Measurements from ENCODE around the gene EFNA2. TPM values are rescaled to one million over a fixed set of nuclear protein-coding genes. Genes with fewer than 3 reads are reported as not detected.

Gene EFNA2
- total RNA-seq, 1 experiment from 2014 or later: 14.3 TPM

DNA sequence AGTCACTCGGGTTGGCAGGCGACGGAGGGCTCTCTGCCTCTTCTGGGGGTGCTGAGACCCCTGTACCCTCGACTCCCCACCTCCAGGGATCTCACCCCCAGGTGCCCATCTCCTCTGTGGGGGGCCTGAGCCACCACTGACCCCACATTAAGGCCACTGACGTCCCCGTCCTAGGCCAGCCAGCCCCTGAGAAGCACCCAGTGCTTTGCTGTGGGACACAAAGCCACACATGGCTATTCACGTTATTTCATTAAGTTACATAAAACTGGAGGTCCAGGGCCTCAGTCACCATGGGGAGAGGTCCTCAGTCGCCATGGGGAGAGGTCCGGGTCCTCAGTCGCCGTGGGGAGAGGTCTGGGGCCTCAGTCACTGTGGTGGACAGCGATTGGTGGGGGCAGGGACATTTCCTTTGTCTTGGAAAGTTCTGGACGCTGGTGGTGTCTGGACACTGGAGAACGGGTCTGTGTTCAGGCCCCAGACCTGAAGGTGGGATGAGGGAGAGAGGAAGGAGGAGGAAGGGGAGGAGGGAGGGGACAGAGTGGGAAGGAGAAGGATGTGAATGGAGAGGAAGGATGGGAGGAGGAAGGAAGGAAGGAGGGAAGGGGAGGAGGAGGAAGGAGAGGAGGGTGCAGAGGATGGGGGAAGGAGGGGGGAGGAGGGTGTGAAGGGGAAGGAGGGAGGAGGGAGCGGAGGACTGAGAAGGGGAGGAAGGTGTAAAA lies 3.9 kb upstream of the EFNA2 start:
- no peak overlapping the region for H2AFZ ChIP-seq (ENCODE audit: low read length)
- DNase-seq: no peak
- Mint-ChIP-seq H3K27ac (no peak overlapping the region), H3K27me3 (ENCODE audit: low read depth) (peaks cover 15% of the 10 kb centered on the region), H3K36me3 (ENCODE audit: insufficient read depth in 1 of 3, low read depth in 3 of 3) (peaks cover 0 to 31% (median 13%) of the 10 kb centered on the region in 3 experiments; a peak in 5 of 7 replicates), H3K4me1 (peaks cover 12 to 23% of the 10 kb centered on the region in 2 experiments), H3K4me3 (no peak overlapping the region), H3K9me3 (no peaks in the 10 kb centered on the region)
- no peaks in the 10 kb centered on the region for H3K79me1 ChIP-seq (ENCODE audit: insufficient read depth, low read depth, low read length, poor library complexity, severe bottlenecking)
- H2AK5ac ChIP-seq (ENCODE audit: insufficient read length, low read length): no peak overlapping the region
- no peaks in the 10 kb centered on the region for H3K9me3 ChIP-seq (ENCODE audit: control insufficient read depth, low read depth, low read length)
- no peak overlapping the region for H2BK5ac ChIP-seq (ENCODE audit: insufficient read length, low read length)
- no peaks in the 10 kb centered on the region for H4K20me1 ChIP-seq (ENCODE audit: control insufficient read depth, insufficient read depth, insufficient read length)
- H3K79me2 ChIP-seq (ENCODE audit: insufficient read depth, low read length): no peaks in the 10 kb centered on the region
- no peak overlapping the region for H2BK15ac ChIP-seq (ENCODE audit: low read depth, low read length)
- no peak overlapping the region for H3K56ac ChIP-seq (ENCODE audit: insufficient read length, low read depth, low read length)
- no peaks in the 10 kb centered on the region for H3K27me3 ChIP-seq (ENCODE audit: insufficient read depth, low read length)
- no peak overlapping the region for H3K4ac ChIP-seq (ENCODE audit: low read depth, low read length)
- no peak overlapping the region for H2BK120ac ChIP-seq (ENCODE audit: low read depth, low read length, poor library complexity, severe bottlenecking)
- H3K4me2 ChIP-seq (ENCODE audit: insufficient read depth, insufficient read length, low read length): no peak overlapping the region
- H3K23ac ChIP-seq (ENCODE audit: insufficient read length, low read depth, low read length): no peak overlapping the region
- no peak overlapping the region for H4K5ac ChIP-seq (ENCODE audit: insufficient read length, low read depth, low read length)
- peaks cover 4% of the 10 kb centered on the region for H3K23me2 ChIP-seq (ENCODE audit: insufficient read length, low read depth, low read length, poor library complexity, severe bottlenecking)
- H3K27ac ChIP-seq (ENCODE audit: insufficient read length, low read depth, low read length): no peak overlapping the region
- H4K91ac ChIP-seq (ENCODE audit: insufficient read length, low read depth, low read length): no peak overlapping the region
- no peak overlapping the region for H3K14ac ChIP-seq (ENCODE audit: insufficient read depth, low read length)
- TF ChIP-seq, protein P1, sequence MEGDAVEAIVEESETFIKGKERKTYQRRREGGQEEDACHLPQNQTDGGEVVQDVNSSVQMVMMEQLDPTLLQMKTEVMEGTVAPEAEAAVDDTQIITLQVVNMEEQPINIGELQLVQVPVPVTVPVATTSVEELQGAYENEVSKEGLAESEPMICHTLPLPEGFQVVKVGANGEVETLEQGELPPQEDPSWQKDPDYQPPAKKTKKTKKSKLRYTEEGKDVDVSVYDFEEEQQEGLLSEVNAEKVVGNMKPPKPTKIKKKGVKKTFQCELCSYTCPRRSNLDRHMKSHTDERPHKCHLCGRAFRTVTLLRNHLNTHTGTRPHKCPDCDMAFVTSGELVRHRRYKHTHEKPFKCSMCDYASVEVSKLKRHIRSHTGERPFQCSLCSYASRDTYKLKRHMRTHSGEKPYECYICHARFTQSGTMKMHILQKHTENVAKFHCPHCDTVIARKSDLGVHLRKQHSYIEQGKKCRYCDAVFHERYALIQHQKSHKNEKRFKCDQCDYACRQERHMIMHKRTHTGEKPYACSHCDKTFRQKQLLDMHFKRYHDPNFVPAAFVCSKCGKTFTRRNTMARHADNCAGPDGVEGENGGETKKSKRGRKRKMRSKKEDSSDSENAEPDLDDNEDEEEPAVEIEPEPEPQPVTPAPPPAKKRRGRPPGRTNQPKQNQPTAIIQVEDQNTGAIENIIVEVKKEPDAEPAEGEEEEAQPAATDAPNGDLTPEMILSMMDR (conservative IDR thresholded peaks at IDR 0.05): no peak
- no CpG with 5 or more reads among the region's 15 CpGs for WGBS (ENCODE audit: extremely low coverage, insufficient read length, low lambda C conversion rate)
- H3K18ac ChIP-seq (ENCODE audit: insufficient read length, low read depth, low read length): no peak overlapping the region
- no peaks in the 10 kb centered on the region for H3K4me1 ChIP-seq (ENCODE audit: insufficient read depth, low read length)
- H3T11ph ChIP-seq (ENCODE audit: low read length): no peak overlapping the region
- no peak overlapping the region for H2BK20ac ChIP-seq (ENCODE audit: low read depth, low read length, poor library complexity, severe bottlenecking)
- no peak overlapping the region for H2BK12ac ChIP-seq (ENCODE audit: insufficient read length, low read depth, low read length)
- no peak overlapping the region for H4K8ac ChIP-seq (replicated peaks; ENCODE audit: insufficient read length, low read depth, low read length)
- H3K9ac ChIP-seq (ENCODE audit: extremely low read depth, insufficient read length, low read length): no peak overlapping the region
